SW480 (cell line): ENCODE data around the gene ICAM5.

ENCODE experiments used
- DNase-seq: peaks from one replicate; pipeline ENCODE4 v3.0.0-alpha.2; 2016; ENCODE audit warnings: low spot score

Gene ICAM5

GRCh38 chr19:10292206-10292788, 2.5 kb downstream of the ICAM5 start:
- peak; percentile 74 for DNase-seq

- no peak for DNase-seq
Measured at GRCh38 chr19:10292789-10293636, 3.3 kb downstream of the ICAM5 start.

DNA sequence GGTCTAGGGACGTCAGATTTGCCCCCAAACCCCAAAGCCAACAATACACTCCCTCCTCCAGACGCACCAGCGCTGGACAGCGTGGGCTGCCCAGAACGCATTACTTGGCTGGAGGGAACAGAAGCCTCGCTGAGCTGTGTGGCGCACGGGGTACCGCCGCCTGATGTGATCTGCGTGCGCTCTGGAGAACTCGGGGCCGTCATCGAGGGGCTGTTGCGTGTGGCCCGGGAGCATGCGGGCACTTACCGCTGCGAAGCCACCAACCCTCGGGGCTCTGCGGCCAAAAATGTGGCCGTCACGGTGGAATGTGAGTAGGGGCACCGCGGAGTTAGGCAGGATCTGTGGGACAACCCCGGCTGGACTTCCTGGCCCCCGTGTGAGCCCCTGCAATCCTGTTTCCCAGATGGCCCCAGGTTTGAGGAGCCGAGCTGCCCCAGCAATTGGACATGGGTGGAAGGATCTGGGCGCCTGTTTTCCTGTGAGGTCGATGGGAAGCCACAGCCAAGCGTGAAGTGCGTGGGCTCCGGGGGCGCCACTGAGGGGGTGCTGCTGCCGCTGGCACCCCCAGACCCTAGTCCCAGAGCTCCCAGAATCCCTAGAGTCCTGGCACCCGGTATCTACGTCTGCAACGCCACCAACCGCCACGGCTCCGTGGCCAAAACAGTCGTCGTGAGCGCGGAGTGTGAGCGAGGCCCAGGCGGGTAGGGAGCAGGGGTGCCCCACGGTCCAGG, 4.0 kb downstream of the ICAM5 start:
- DNase-seq: no peak

DNA sequence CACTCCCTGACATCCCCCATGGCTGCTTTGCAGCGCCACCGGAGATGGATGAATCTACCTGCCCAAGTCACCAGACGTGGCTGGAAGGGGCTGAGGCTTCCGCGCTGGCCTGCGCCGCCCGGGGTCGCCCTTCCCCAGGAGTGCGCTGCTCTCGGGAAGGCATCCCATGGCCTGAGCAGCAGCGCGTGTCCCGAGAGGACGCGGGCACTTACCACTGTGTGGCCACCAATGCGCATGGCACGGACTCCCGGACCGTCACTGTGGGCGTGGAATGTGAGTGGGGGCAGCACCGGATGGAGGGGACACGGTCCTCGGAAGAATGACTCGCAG, 4.6 kb downstream of the ICAM5 start:
- DNase-seq: no peak

GRCh38 chr19:10295305-10295846, 5.6 kb downstream of the ICAM5 start:
- no peak for DNase-seq

GRCh38 chr19:10295847-10296591, 6.3 kb downstream of the ICAM5 start:
- no peak for DNase-seq

- no peak for DNase-seq
Measured at GRCh38 chr19:10299545-10300458, 10.1 kb downstream of the ICAM5 start.

GRCh38 chr19:10305139-10305806, 15.5 kb downstream of the ICAM5 start:
- DNase-seq: no peak

DNA sequence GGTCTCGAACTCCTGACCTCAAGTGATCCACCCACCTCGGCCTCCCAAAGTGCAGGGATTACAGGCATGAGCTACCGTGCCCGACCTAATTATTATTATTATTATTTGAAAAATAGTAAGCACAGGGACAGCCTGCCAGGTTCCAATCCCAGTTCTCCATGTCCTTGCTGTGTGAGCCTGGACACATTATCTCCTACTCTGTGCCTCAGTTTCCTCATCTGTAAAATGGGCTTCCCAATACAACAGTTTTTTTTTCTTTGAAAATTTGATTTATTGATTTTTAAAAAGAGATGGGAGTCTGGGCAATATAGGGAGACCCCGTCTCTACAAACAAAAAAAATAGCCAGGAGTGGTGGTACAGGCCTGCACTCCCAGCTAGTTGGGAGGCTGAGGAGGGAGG, 16.6 kb downstream of the ICAM5 start:
- no peak for DNase-seq

DNA sequence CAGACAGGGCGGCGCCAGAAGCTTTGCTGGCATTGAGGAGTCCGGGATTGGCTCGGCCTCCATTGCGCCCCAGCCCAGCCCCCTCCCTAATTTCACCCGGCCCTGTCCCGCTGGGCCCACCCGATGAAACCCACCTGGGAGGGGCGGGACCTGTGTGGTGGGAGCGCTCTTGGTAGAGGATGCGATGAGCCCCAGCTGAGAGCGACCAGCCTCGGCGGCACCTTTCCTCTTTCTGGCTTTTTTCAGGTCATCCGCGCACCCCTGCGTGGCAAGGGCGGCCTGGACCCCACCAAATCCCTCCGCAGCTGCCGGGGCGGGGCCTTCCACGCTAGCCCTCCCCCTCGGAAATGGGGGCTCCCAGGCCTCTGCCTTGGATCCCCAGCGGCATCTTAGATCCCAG, 19.7 kb downstream of the ICAM5 start, which contains the start of gene ZGLP1:
ZGLP1 (minus strand) TSS at position 393 of the 400 bp plus-strand sequence.
- DNase-seq: no peak

DNA sequence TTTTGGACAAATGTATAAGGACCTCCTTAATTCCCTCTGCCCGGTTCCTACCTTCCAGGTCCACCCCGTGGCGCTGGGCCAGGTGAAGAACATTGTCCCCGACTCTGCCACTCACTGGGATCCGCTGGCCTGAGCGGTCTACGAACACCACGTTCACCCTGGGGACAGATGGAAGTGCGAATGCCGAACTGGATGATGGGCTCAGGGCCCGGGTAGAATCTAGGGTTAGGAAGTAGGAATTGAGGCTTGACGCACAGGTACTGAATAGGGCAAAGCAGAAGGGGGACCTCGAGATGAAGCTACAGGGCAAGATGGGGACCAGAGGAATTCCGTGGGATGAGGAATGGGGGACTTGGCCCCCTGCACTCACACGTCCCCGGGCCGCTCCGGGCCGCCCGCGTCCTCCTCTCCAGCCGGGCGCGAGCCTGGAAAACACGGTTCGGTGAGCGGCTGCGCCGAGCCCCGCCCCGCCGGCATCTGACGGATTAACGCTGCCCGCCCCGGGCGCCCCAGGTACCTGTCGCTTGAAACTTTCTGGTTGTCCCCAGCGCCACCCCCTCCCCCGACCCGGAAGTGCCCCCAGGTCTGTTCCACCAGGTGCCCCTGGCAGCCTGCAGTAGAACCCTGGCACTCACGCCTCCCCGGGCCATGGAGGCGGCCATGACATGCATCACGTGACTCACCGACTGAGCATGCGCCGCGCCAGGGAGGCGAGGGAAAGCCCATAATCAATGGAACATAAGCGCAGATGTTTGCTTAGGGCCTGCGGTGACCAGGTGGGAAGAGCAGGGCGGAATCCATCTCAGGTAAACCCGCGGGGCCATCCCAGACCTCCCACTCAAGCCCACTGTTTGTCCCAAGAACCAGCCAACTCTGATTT, 25.8 kb downstream of the ICAM5 start, which contains the start of gene FDX2:
FDX2 (minus strand) TSS at position 681 of the 880 bp plus-strand sequence; CDS start at position 662, 19 bp downstream.
- DNase-seq: peak; percentile 89

GRCh38 chr19:10316229-10317044, 26.7 kb downstream of the ICAM5 start:
- DNase-seq: no peak

DNA sequence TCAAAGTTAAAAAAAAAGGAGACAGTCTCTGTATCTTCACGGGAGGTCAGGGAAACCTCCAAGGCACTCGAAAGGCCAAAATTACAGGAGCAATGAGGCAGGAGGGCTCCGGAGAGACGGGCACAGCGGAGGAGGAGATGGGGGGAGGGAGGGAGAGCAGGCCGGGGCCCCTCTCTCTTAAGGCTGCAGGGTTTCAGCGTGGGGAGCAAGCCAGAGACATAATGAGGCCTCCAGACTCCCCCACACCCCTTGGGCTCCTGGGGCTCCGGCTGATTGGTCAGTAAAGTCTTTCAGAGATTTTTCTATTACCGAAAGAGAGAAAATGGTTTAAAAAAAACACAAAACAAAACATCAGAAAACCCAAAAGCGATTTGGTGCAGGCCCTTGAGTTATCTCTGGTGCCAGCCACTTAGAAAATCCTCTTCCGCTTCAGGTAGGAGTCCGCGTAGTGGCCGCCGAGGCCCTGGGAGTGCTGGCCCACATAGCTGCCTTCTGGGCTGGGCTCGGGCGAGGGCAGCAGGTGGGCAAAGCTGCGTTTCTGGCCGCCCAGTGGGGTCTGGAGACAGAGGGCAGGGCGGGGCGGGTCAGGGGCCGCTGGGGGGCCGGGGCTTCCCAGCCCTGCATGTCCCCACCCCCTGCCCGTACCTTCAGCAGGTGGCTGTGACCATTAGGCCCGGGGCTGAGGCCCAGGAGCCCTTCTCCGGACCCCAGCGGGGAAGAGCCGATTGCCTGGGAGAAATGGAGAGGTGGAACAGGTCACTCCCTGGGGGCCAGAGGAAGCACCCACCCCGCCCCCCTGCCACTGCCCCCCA, 27.5 kb downstream of the ICAM5 start:
- no peak for DNase-seq

GRCh38 chr19:10317857-10318462, 28.2 kb downstream of the ICAM5 start:
- DNase-seq: no peak

DNA sequence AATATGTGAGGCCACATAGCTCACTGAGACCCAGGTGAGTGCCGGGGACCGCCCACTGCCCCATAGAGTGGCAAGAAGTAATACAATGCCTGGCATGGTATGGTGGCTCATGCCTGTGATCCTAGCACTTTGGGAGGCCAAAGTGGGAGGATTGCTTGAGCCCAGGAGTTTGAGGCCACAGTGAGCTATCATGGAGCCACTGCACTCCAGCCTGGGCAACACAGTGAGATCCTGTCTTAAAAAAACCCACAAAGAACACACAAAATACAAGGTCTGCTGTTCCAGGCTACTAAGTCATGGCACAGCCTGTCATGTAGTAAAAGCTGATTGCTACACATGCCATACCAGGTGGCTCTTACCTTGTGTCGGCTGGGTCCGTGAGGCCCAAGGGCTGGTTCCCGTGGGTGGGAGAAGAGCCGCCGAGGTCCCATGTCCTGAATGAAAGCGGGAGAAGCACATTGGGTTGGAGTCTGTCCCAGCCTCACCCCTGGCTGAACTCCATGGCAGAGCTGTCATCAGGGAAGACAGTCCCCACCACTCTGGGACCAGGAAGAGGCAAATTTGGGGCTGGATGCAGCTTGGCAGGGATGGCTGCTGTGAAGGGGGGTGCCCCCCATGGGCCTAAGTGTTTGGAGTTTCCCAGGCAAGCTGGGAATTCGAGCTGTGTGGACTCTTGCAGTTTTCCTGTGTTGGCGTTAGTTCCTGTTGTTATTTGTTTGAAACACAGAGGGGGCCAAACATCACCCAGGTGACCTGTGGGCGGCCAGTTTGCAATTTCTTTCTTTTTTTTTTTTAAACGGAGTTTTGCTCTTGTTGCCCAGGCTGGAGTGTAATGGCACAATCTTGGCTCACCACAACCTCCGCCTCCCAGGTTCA, 29.3 kb downstream of the ICAM5 start:
- DNase-seq: no peak
